Lower lobe of right lung (tissue), 2 donors: ENCODE measurements around the gene TAF1C. TPM values are rescaled to one million over a fixed set of nuclear protein-coding genes. Genes with fewer than 3 reads are reported as not detected.

Experiments used
- ATAC-seq, 2 donors: fragments of 200-7000 bp; cut with Tn5 transposase; one replicate each; pipeline ENCODE4 v1.9.1; 2020 to 2022; ENCODE audit warnings: mild to moderate bottlenecking in 2 of 2, moderate library complexity in 2 of 2
- DNase-seq: peaks from one replicate; pipeline ENCODE4 v3.0.0-alpha.2; 2020
- H3K27ac ChIP-seq: fragments of 200-600 bp; one replicate; pipeline ENCODE4 v1.8.0; 2022
- H3K27me3 ChIP-seq: fragments of 200-600 bp; one replicate; pipeline ENCODE4 v1.8.0; 2022; ENCODE audit warnings: low read depth
- H3K36me3 ChIP-seq: fragments of 200-600 bp; one replicate; pipeline ENCODE4 v1.8.0; 2022; ENCODE audit warnings: mild to moderate bottlenecking
- H3K4me1 ChIP-seq: fragments of 200-600 bp; one replicate; pipeline ENCODE4 v1.8.0; 2022
- H3K4me3 ChIP-seq: fragments of 200-600 bp; one replicate; pipeline ENCODE4 v1.8.0; 2022; ENCODE audit warnings: mild to moderate bottlenecking
- H3K9me3 ChIP-seq: fragments of 200-600 bp; one replicate; pipeline ENCODE4 v1.8.0; 2022
- CTCF ChIP-seq: fragments of 200-600 bp; IDR thresholded peaks from one replicate; pipeline ENCODE4 v1.8.0; 2022; ENCODE audit warnings: antibody characterized with exemption, mild to moderate bottlenecking
- intact Hi-C: fragments of 100-400 bp; cut with DNase I; formaldehyde crosslinking; loops from one replicate; pipeline ENCODE4 v1.11.0; 2022
- total RNA-seq: library from RNA; stranded (reverse); fragmentation: NEBNext Ultra II Directional; extraction: Animal tissue kit (Norgen Biotek cat#: 25700); gene quantifications from one replicate; pipeline ENCODE4 v1.2.1, GENCODE V29; 2021
- donor health status: DM: no; HTN: yes; CAD: no; lungs with severe emphysema.

The TAF1C gene
- total RNA-seq, 1 donor from 2014 or later, result 60.6 TPM

- DNase-seq (no peak), ATAC-seq (no peak)
- Histone ChIP-seq H3K27me3 (no peaks in the 10 kb centered on the region), H3K9me3 (no peaks in the 10 kb centered on the region), H3K27ac (peak overlapping the region; percentile 85), H3K4me1 (peaks cover 40% of the 10 kb centered on the region), H3K36me3 (peaks cover 59% of the 10 kb centered on the region), H3K4me3 (no peak overlapping the region)
- intact Hi-C loops, result no loop called here
- no peak for TF ChIP-seq CTCF
These were observed 3.9 kb downstream of the TAF1C start for GRCh38 chr16:84182680-84183571.

GRCh38 chr16:84182104-84182503, 4.8 kb downstream of the TAF1C start:
- ATAC-seq (no peak), DNase-seq (no peak)
- intact Hi-C loops, result no loop called here
- no peak for TF ChIP-seq CTCF
- Histone ChIP-seq H3K9me3 (no peaks in the 10 kb centered on the region), H3K4me1 (peaks cover 45% of the 10 kb centered on the region), H3K36me3 (peaks cover 59% of the 10 kb centered on the region), H3K27me3 (no peaks in the 10 kb centered on the region), H3K4me3 (no peak overlapping the region), H3K27ac (peak overlapping the region; percentile 10)

GRCh38 chr16:84181144-84181915, 5.5 kb downstream of the TAF1C start:
- H3K4me1 ChIP-seq, result peaks cover 51% of the 10 kb centered on the region
- no peaks in the 10 kb centered on the region for H3K9me3 ChIP-seq
- intact Hi-C loops, result no loop called here
- no peaks in the 10 kb centered on the region for H3K27me3 ChIP-seq
- no peak overlapping the region for H3K4me3 ChIP-seq
- peaks cover 59% of the 10 kb centered on the region for H3K36me3 ChIP-seq
- no peak for TF ChIP-seq CTCF
- ATAC-seq (no peak), DNase-seq (no peak)
- H3K27ac ChIP-seq, result no peak overlapping the region

GRCh38 chr16:84180519-84181140, 6.2 kb downstream of the TAF1C start:
- H3K9me3 ChIP-seq, result no peaks in the 10 kb centered on the region
- intact Hi-C loops, result no loop called here
- H3K27me3 ChIP-seq, result no peaks in the 10 kb centered on the region
- peaks cover 51% of the 10 kb centered on the region for H3K4me1 ChIP-seq
- no peak for ATAC-seq
- no peak for TF ChIP-seq CTCF
- H3K27ac ChIP-seq, result no peak overlapping the region
- H3K4me3 ChIP-seq, result no peak overlapping the region
- peak; percentile 45 for DNase-seq
- H3K36me3 ChIP-seq, result peaks cover 59% of the 10 kb centered on the region

- no peak for ATAC-seq
- DNase-seq, result no peak
- no peak overlapping the region for H3K4me3 ChIP-seq
- H3K27me3 ChIP-seq, result no peaks in the 10 kb centered on the region
- H3K27ac ChIP-seq, result no peak overlapping the region
- no peaks in the 10 kb centered on the region for H3K9me3 ChIP-seq
- H3K4me1 ChIP-seq, result peaks cover 47% of the 10 kb centered on the region
- TF ChIP-seq CTCF, result no peak
- intact Hi-C loops, result no loop called here
- H3K36me3 ChIP-seq, result peaks cover 59% of the 10 kb centered on the region
These were observed 7.1 kb downstream of the TAF1C start for GRCh38 chr16:84179612-84180320.
